ENCODE data around the gene IGSF21.

IGSF21 gene

GRCh38 chr1:18271336-18271735 lies 163.7 kb downstream of the IGSF21 start:
- no peak for DNase-seq

DNA sequence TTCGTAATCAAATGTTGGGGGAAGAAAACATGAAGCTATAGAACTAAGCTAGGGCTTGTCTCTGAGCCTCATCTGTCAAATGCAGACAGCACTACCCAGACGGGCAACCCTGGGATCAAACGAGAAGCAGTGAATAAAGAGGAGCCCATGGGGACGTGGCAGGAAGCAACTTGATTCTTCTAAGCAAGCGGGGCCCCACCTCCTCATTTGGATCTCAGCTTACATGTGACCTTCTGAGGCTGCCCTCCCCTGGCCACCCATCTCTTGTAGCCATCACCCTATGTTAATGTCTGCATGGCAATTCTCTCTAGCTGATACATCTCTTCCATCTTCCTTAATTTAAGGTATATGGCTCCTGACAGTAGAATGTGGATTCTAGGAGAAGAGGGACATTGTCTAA lies 171.3 kb downstream of the IGSF21 start:
- no peak for DNase-seq

GRCh38 chr1:18279351-18280074 lies 171.9 kb downstream of the IGSF21 start:
- DNase-seq: no peak

DNA sequence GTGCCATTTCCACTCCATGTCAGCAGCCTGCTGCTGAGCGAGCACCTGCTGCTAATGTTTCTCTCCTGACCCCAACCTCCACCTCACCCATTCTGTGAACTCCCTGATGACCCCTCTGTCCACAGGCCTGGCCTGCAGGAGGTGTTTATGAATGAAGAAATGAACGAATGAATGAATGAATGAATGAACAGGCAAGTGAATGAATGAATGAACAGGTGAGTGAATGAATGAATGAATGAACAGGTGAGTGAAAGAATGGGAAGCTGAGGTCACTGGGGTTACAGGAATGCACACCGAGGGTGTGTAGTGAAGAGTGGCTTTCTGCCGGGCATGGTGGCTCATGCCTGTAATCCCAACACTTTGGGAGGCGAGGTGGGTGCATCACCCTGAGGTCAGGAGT lies 173.4 kb downstream of the IGSF21 start:
- no peak for DNase-seq

GRCh38 chr1:18282851-18283600 lies 175.4 kb downstream of the IGSF21 start:
- no peak for DNase-seq

DNA sequence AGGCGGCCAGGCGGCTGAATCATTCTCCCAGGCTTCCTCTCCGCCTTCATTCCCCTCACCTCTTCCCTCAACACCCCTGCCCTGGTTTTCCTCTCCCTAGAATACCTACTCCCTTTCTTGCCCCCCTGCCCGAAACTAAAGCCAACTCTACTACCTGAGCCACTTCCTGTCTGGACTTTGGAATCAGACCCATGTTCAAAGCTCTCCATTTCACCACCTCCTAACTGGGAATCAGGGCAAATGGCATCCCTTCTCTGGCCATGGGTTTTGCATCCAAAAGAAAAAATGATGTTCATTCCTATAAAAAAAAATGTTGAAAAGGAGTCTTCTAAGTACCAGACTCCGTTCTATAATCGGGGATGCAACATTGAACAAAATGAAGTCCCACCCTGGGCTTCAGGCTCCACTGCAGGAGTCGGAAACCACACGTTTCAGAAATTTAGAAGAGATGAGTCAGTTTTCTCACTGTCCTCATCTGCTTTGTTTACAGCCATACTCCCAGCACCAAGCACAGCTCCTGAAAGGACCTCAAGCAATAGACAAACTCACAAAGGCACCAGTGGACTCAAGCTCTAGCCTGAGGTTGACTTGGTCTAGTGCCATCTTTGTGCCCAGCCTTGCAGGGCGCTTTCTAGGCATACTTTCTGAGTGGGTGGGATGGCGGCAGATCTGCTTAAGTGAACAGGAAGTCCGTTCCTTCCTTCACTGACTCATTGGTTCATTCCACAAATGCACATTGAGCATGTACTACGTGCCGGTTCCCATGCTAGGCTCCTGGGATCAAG lies 176.2 kb downstream of the IGSF21 start:
- no peak for DNase-seq

DNA sequence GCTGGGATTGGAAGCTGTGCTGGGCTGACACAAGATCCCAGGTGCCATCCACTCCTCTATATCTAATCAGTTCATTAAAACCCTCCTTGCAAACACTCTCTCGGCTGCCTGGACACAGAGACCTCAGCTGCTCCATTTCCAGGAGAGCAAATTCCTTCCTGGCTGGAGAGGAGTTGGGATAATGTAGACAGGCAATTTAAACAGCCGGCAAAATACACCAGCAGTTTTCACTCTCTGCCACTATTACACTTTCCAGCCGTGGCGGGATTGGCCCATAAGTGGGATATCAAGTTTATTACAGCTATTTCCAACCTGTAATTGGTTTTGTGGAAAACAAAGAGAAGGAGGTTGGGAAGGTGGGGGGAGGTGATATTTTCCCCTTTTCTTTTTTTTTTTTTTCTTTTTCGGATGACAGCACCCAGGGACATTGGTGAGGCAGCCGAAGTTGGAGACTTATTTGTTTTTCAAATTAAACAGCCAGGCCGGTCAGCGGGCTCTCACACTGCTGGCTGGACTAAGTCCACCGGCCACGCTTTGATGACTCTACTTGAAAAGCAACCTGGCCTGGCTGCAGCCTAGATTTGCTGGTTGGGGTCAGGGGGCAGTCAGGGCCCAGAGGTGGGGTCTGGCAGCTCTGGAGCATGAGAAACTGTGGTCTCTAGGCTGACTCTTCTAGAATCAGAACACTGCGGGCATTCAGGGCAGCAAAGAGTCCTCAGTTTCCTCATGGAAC lies 177.4 kb downstream of the IGSF21 start:
- no peak for DNase-seq

GRCh38 chr1:18285538-18285924 lies 177.9 kb downstream of the IGSF21 start:
- no peak for DNase-seq

DNA sequence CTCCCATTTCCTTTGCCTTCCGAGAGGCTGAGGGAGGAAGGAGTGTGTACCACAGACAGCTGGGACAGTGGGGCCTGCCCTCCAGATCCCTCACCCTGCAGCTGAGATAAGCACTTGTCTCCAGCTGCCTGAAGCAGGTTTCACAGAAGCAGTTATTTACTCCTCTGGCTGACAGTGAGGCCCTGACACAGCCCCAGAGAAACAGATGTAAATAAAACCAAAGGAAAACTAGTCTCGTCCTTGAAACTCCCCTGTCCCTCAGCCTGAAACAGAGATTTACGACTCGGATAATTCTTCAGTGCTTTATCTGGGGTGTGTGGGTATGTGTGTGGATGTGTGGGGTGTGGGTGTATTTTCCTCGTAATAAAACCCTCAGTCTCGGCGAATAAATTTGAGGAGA lies 181.1 kb downstream of the IGSF21 start:
- DNase-seq: no peak

DNA sequence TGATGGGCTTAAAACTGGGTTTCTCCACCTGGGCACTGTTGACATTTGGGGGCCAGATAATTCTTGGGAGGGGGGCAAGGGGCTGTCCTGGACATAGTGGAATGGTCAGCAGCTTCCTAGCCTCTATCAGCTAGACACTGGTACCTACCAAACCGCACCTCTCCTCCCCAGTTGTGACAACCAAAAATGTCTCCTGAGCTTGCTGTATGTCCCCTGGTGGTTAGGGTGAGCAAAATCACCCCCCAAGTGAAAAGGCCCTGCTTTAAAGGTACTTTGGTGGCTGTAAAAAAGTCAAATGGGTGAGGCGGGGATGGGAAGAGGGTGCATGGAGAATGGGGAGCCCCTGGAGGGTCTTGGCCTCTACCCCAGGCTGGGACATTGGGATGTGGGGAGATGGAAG lies 182.0 kb downstream of the IGSF21 start:
- DNase-seq: no peak

DNA sequence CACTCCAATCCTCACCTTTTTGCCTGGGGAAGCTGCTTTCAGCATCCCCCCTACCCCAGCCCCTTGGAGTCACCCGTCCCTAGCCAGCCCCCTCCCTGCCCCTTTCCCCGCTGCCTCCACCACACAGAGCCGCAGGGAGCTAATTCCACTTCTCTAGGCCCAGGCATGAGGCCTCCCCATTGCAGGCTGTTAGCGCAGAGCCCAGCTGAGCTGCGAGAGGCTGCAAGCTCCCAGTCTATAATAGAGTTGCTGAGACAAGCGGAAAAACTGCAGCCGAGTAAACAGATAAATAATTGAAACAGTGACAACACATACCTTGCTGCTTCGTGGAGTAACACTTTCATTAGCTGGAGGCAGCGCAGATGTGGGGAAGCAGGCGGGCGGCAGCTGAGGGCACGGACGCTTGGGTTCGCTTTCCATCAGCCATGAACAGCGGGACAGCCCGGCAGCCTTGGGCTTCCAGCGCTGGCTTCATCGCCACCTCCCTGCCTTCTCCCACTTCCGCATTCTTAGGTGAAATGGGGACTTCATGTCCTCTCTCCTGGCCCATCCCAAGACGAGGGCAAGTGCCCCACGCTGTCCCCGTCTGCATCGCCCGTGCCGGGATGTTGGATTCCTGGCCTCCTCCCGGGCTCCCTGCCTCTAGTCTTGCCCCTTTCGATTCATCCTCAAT lies 183.3 kb downstream of the IGSF21 start:
- DNase-seq: no peak

DNA sequence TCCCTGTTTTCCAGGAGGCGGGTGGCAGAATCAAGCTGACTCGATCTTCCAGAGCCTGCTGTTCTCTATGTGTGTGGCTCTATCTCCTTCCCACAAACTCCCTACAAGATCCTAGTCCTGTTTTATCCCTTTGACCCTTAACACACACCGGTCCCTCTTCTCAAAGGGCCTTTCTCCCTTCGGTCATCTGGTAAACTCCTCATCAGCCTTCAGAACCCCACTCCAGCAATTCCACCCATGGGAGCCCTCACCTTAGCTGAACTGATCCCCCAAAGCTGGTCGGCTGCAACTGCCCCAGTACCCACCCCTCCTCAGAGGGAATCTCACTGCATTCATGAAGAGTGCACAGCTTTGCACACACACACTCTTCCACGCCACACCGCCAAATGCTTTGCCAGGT lies 184.9 kb downstream of the IGSF21 start:
- no peak for DNase-seq

GRCh38 chr1:18293291-18293690 lies 185.7 kb downstream of the IGSF21 start:
- no peak for DNase-seq

GRCh38 chr1:18294437-18295176 lies 187.0 kb downstream of the IGSF21 start:
- no peak for DNase-seq

GRCh38 chr1:18297896-18298648 lies 190.5 kb downstream of the IGSF21 start:
- no peak for DNase-seq

- DNase-seq: no peak
These were observed 192.1 kb downstream of the IGSF21 start for GRCh38 chr1:18299441-18300338.

DNA sequence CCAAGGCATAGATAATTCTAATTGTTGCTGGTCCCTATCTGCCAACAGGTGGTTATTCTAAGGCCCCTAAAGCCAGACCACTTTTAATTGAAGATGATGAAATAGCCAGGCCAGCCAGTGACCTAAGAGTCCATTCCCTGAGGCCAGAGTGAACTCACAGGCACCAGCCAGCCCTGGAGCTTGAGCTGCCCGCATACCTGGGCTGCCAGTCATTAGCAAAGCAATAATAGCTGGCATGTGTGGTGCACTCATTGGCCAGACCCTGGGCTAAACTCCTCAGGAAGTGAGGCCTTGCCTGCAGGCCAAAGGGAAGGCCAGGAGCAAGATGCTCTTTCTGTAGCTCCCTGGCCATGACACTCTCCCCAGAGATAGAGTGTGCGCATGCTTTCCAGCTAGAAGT lies 192.8 kb downstream of the IGSF21 start:
- DNase-seq: no peak

DNA sequence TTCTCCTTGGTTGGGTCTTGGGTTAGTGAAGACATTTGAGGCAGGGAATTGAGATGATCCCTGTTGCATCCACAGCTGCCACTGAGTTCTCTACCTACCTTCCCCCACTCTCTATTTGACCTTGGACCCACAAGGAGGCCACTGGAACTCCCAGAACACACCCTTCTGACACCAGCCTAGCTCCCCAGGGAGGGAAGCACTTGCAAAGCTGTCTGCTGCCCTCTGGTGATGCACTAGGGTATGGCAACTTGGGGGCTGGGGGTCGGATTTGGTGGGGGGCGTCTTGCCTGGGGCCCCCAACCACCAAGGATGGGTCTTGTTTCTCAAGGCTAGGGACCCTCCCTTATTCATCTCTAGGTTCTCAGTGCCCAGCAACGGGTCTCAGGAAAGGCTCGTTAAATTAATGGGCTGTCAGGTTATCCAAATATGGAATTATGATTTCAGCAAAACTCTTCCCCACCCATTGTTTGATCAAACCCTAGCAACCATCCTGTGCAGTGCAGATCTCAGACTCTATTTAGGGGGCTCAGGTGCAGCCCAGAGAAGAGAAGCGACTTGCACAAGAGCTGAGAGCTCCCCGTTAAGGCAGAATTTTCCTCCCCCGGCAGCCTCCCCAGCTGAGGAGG lies 195.3 kb downstream of the IGSF21 start:
- DNase-seq: no peak

DNA sequence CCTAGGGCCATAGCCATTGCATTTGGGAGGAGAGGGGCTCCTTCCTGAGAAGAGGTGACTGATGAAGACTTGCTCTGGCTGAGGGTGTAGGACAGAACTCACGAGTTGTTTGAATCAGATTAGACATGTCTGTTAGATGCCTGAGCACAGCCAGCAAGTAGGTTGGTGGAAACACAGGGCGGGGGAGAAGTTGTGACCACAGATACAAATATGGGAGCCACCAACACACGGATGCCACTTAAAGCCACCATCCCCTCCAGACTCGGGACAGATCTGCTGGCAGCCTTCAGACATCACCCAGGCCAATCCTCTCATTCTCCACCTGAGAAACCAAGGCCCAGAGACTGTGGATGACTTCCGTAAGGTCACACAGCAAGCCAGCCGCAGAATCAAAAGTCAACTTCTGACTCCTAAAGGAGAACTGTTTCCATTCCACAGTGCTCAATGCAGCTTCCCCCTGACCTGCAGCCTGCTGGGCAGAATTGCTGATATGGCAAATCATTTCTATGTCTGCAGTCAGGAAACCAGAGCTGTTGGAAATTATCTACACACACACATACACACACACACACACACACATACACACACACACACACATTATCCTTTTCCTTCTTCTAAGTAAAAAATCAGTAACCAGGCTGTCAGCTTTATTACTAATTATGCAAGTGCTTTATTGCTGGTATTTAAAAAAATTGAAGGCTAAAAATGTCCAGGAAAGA lies 196.7 kb downstream of the IGSF21 start:
- no peak for DNase-seq
